HEK293T (cell line): ENCODE results near the gene MSLN.

Source experiments
- FOXA1 ChIP-seq: fragments of 450-650 bp; IDR thresholded peaks from 2 replicates; pipeline ENCODE4 v1.6.1; 2016; ENCODE audit warnings: mild to moderate bottlenecking
- L3MBTL2 ChIP-seq: fragments of 450-650 bp; conservative IDR thresholded peaks from 2 replicates; pipeline ENCODE4 v1.6.1; 2016; ENCODE audit warnings: mild to moderate bottlenecking
- PKNOX1 ChIP-seq: fragments of 450-650 bp; IDR thresholded peaks from 2 replicates; pipeline ENCODE4 v1.6.1; 2016
- SP1 ChIP-seq: fragments of 450-650 bp; IDR thresholded peaks from 2 replicates; pipeline ENCODE4 v1.6.1; 2017

- TF ChIP-seq SP1 (no peak), FOXA1 (no peak), L3MBTL2 (no peak), PKNOX1 (no peak)
Measured at GRCh38 chr16:749010-749409, 11.5 kb upstream of the MSLN start.
